NB4 (cell line): ENCODE data around the gene TMLHE.

Experiments used
- POLR2A ChIP-seq: IDR thresholded peaks from 2 replicates; pipeline ENCODE4 v1.6.1; 2011; ENCODE audit warnings: mild to moderate bottlenecking; ENCODE audit not compliant: insufficient read length; ENCODE audit errors: extremely low read depth
- TF ChIP-seq, protein P1 (sequence below): IDR thresholded peaks from 2 replicates; pipeline ENCODE4 v1.6.1; 2011; ENCODE audit warnings: low read depth, low read length

DNA sequence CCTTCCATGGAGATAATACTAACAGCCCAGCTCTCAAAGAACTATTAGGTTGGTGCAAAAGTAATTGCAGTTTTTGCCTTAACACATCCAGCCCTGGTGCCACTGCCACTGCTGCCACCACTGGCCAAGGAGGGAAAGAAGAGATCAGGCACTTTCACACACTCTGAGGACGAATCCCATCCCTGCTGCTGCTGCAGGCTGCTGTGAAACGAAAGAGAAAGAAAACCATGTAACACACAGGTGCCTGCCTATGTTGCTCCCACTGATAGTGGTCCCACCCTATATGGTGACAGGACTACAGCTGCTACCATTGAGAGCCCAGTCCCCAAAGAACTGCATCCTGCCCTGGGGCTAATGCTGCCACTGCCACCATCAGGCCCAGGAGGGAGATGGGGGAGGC, 35.1 kb downstream of the TMLHE start:
- TF ChIP-seq, protein P1, sequence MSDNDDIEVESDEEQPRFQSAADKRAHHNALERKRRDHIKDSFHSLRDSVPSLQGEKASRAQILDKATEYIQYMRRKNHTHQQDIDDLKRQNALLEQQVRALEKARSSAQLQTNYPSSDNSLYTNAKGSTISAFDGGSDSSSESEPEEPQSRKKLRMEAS: no peak
- TF ChIP-seq POLR2A: no peak
